CD4-positive, alpha-beta T cell treated with Interleukin-21 for 1 hour (primary cell): ENCODE data around the gene ZNF335.

ENCODE experiments used
- DNase-seq: peaks from one replicate; pipeline ENCODE4 v3.0.0-alpha.2; 2020

ZNF335 gene

GRCh38 chr20:45949542-45950329 is 22.3 kb downstream of the ZNF335 start:
- DNase-seq, result no peak

GRCh38 chr20:45948742-45949541 is 23.1 kb downstream of the ZNF335 start:
- no peak for DNase-seq

GRCh38 chr20:45948261-45948733 is 23.7 kb downstream of the ZNF335 start:
- DNase-seq, result no peak

GRCh38 chr20:45947110-45947866 is 24.7 kb downstream of the ZNF335 start:
- DNase-seq, result no peak

GRCh38 chr20:45946149-45946970 is 25.6 kb downstream of the ZNF335 start:
- peak; percentile 49 for DNase-seq

GRCh38 chr20:45945678-45946148 is 26.3 kb downstream of the ZNF335 start:
- DNase-seq, result no peak

GRCh38 chr20:45944965-45945677 is 26.9 kb downstream of the ZNF335 start:
- no peak for DNase-seq

GRCh38 chr20:45944151-45944964 is 27.6 kb downstream of the ZNF335 start:
- no peak for DNase-seq

- no peak for DNase-seq
These were observed 28.4 kb downstream of the ZNF335 start for GRCh38 chr20:45943613-45944012.

GRCh38 chr20:45940469-45940868 is 31.5 kb downstream of the ZNF335 start:
- no peak for DNase-seq

- no peak for DNase-seq
These were observed 31.9 kb downstream of the ZNF335 start for GRCh38 chr20:45940053-45940452.

- DNase-seq, result no peak
These were observed 33.1 kb downstream of the ZNF335 start for GRCh38 chr20:45938727-45939438.

- DNase-seq, result peak; percentile 38
These were observed 34.2 kb downstream of the ZNF335 start for GRCh38 chr20:45937765-45938164.

- DNase-seq, result no peak
These were observed 36.5 kb downstream of the ZNF335 start for GRCh38 chr20:45935416-45936046.

GRCh38 chr20:45934586-45935415 is 37.2 kb downstream of the ZNF335 start, which contains the start of gene PCIF1:
PCIF1 (plus strand) TSS chr20:45934683; CDS start chr20:45939000, 4,317 bp downstream.
- DNase-seq, result peak; percentile 99

GRCh38 chr20:45934046-45934585 is 37.9 kb downstream of the ZNF335 start:
- DNase-seq, result no peak

- DNase-seq, result peak; percentile 69
These were observed 38.5 kb downstream of the ZNF335 start for GRCh38 chr20:45933266-45934045.
